Progenitor cell of endocrine pancreas (in vitro differentiated cells): Measurements from ENCODE around the gene C10orf71. TPM values are rescaled to one million over a fixed set of nuclear protein-coding genes. Genes with fewer than 3 reads are reported as not detected.
A peak's percentile ranks its signal among the peaks of the same experiment; 100 is the strongest.

Experiments used
- DNase-seq: peaks from one replicate; pipeline ENCODE4 v3.0.0; 2021; ENCODE audit warnings: low spot score; ENCODE audit not compliant: unreplicated experiment
- H3K27ac Mint-ChIP-seq: 2 replicates; pipeline ENCODE4 v1.8.0; 2021; ENCODE audit warnings: mild to moderate bottlenecking, moderate library complexity, mixed read lengths
- H3K27me3 Mint-ChIP-seq: 2 replicates; pipeline ENCODE4 v1.8.0; 2021; ENCODE audit warnings: mixed read lengths
- H3K36me3 Mint-ChIP-seq: 2 replicates; pipeline ENCODE4 v1.8.0; 2022; ENCODE audit warnings: mixed read lengths; ENCODE audit not compliant: insufficient read depth
- H3K4me1 Mint-ChIP-seq: 2 replicates; pipeline ENCODE4 v1.8.0; 2021; ENCODE audit warnings: low read depth, mixed read lengths
- H3K4me3 Mint-ChIP-seq: 2 replicates; pipeline ENCODE4 v1.8.0; 2021; ENCODE audit warnings: low read depth, mild to moderate bottlenecking, moderate library complexity, mixed read lengths
- H3K9me3 Mint-ChIP-seq: 2 replicates; pipeline ENCODE4 v1.8.0; 2021; ENCODE audit warnings: low read depth, mixed read lengths
- total RNA-seq: library from RNA; stranded (reverse); gene quantifications from 2 replicates; pipeline ENCODE4 v1.2.1, GENCODE V29; 2021
- TF ChIP-seq, protein P1 (sequence below): fragments of 200-600 bp; sonication (generic); IDR thresholded peaks from one replicate; pipeline ENCODE4 v1.5.0; 2021; ENCODE audit warnings: antibody characterized with exemption, mild to moderate bottlenecking; ENCODE audit not compliant: unreplicated experiment

Gene C10orf71
- total RNA-seq, 1 donor from 2014 or later = not detected

DNA sequence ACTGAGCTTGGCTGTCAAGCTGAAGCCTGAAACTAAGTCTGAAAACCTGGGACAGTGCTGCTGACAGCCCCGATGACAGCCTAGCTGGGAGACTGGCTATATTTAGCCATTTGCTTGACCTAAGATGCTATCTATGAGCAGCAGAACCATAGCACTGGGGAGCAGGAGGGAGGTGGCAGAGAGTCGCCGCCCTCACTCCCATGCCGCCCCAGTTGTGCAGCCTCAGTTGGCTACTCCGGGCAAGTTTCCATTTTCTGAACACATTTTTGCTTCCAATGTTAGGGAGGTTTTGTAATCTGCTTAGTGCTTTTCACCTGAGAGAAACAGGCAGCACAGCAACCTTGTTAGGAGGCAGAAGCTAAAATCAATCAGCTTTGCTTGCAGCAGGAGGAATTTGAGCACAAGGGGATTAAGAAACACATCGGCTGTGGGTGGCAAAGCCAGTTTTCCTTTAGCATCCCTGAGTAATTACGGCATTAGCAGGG, 20.4 kb upstream of the C10orf71 start:
- H3K4me3 Mint-ChIP-seq = no peak overlapping the region
- TF ChIP-seq, protein P1, sequence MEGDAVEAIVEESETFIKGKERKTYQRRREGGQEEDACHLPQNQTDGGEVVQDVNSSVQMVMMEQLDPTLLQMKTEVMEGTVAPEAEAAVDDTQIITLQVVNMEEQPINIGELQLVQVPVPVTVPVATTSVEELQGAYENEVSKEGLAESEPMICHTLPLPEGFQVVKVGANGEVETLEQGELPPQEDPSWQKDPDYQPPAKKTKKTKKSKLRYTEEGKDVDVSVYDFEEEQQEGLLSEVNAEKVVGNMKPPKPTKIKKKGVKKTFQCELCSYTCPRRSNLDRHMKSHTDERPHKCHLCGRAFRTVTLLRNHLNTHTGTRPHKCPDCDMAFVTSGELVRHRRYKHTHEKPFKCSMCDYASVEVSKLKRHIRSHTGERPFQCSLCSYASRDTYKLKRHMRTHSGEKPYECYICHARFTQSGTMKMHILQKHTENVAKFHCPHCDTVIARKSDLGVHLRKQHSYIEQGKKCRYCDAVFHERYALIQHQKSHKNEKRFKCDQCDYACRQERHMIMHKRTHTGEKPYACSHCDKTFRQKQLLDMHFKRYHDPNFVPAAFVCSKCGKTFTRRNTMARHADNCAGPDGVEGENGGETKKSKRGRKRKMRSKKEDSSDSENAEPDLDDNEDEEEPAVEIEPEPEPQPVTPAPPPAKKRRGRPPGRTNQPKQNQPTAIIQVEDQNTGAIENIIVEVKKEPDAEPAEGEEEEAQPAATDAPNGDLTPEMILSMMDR = no peak
- peaks cover 12% of the 10 kb centered on the region for H3K27me3 Mint-ChIP-seq
- H3K9me3 Mint-ChIP-seq = no peaks in the 10 kb centered on the region
- H3K4me1 Mint-ChIP-seq = no peaks in the 10 kb centered on the region
- no peak overlapping the region for H3K27ac Mint-ChIP-seq
- H3K36me3 Mint-ChIP-seq = no peaks in the 10 kb centered on the region
- no peak for DNase-seq

DNA sequence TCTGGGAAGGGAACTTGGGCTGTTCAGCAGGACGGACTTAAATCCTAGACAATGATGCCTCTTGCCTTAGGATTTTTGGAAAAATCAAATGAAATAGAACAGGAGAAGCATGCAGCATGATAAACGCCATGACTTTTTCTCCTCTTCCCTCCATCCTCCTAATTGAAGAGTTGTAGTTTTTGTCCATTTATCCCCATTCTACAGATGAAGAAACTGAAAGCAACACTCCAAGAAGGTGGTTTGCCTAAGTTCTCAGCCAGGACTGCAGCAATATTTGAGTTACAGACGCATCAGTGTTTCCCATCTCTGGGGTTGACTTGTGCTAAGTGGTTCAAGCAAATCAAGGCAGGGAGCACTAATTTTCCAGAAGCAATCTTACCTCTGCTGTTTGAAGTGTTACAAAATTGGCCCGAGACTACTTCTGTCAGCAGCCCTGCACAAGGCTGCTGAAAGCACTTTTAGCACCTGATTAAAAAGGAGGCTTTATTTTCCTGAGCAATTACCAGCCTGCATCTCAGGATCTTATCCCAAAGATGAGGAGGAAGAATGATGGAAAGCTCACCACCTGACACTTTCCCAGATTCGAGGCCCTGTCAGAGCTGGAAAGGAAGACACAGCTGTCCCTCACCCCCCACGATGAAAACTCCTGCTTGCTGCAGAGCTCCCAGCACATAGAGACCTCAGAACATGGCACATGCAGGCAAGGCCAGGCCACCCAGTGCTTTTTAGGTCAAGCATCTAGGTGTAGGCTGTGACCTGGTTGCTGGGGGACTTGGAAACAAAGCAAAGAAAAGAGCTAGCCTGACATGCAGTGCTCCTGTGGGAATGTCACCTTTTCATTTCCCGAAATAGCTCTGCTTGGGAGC, 19.7 kb upstream of the C10orf71 start:
- Mint-ChIP-seq H3K9me3 (no peaks in the 10 kb centered on the region), H3K4me1 (no peaks in the 10 kb centered on the region), H3K4me3 (no peak overlapping the region), H3K27me3 (peaks cover 12% of the 10 kb centered on the region), H3K36me3 (no peaks in the 10 kb centered on the region), H3K27ac (no peak overlapping the region)
- DNase-seq = no peak
- TF ChIP-seq, protein P1 = no peak

DNA sequence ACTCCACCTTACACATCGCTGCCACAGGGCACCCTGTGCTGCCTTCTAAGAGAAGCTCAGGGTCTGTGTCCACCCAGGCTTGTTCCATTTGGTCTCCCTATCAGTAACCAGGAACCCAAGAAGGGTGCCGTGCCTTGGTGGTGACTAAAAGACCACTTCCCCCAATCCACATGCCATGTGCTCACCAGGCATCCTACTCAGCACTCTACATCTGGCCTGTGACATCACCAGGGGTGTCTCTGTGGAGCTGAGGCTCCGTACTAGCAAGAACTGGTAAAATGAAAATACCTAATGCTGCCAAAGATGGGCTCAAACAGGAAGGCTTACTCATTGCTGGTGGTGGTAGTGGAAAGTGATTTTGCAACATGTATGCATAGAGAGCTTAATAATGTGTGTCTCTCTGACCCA, 19.0 kb upstream of the C10orf71 start:
- Mint-ChIP-seq H3K4me3 (no peak overlapping the region), H3K27me3 (peaks cover 12% of the 10 kb centered on the region), H3K9me3 (no peaks in the 10 kb centered on the region), H3K4me1 (no peaks in the 10 kb centered on the region), H3K36me3 (no peaks in the 10 kb centered on the region), H3K27ac (no peak overlapping the region)
- DNase-seq = no peak
- TF ChIP-seq, protein P1 = no peak

DNA sequence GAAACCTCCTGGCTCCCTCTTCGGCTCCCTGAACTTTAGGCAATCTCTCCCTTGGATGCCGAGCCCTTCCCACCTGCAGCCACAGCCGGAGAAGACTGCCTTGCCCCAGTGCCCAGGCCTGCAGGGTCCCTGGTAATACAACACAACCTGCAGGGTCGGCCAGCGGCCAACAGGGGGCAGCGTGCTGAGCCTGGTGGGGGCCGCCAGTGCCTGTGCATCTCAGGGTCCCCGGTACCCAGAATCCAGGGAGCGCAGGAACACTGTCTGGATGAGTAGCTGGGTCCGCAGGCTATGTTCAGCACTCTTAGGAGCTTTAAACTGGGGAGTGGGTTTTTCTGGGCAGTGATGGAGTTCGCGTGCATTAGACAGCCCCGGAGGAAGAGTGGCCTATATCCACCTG, 17.5 kb upstream of the C10orf71 start:
- H3K36me3 Mint-ChIP-seq = no peaks in the 10 kb centered on the region
- no peak overlapping the region for H3K4me3 Mint-ChIP-seq
- DNase-seq = no peak
- no peak overlapping the region for H3K27ac Mint-ChIP-seq
- peaks cover 2% of the 10 kb centered on the region for H3K9me3 Mint-ChIP-seq
- H3K4me1 Mint-ChIP-seq = peaks cover under 1% of the 10 kb centered on the region
- H3K27me3 Mint-ChIP-seq = peaks cover 14% of the 10 kb centered on the region
- TF ChIP-seq, protein P1 = peak; percentile 53

DNA sequence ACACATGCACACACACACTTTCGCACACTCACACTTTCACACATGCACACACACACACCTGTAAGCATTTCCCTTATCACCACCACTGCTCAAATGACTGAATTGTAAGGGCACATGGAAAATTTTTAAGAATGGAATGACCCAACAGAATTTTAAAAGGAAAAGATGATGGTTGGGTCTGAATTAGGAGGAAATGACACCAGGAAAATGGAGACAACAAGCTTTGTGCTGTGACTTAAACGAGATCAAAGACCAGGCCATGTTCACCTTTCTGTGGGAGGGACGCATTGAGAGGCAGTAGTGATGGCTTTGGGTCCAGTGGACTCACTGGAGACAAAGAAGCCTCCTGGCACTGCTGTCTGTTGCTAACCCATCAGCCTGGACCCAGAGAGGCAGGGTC, 16.7 kb upstream of the C10orf71 start:
- Mint-ChIP-seq H3K9me3 (peaks cover 2% of the 10 kb centered on the region), H3K4me3 (no peak overlapping the region), H3K4me1 (peaks cover 2% of the 10 kb centered on the region), H3K27ac (no peak overlapping the region), H3K36me3 (no peaks in the 10 kb centered on the region), H3K27me3 (peaks cover 15% of the 10 kb centered on the region)
- TF ChIP-seq, protein P1 = no peak
- DNase-seq = no peak
